Measurements from ENCODE around the gene TSLP. TPM values are rescaled to one million over a fixed set of nuclear protein-coding genes. Genes with fewer than 3 reads are reported as not detected.

TSLP gene
- total RNA-seq, 1 donor from 2014 or later, result 3.7 TPM

DNA sequence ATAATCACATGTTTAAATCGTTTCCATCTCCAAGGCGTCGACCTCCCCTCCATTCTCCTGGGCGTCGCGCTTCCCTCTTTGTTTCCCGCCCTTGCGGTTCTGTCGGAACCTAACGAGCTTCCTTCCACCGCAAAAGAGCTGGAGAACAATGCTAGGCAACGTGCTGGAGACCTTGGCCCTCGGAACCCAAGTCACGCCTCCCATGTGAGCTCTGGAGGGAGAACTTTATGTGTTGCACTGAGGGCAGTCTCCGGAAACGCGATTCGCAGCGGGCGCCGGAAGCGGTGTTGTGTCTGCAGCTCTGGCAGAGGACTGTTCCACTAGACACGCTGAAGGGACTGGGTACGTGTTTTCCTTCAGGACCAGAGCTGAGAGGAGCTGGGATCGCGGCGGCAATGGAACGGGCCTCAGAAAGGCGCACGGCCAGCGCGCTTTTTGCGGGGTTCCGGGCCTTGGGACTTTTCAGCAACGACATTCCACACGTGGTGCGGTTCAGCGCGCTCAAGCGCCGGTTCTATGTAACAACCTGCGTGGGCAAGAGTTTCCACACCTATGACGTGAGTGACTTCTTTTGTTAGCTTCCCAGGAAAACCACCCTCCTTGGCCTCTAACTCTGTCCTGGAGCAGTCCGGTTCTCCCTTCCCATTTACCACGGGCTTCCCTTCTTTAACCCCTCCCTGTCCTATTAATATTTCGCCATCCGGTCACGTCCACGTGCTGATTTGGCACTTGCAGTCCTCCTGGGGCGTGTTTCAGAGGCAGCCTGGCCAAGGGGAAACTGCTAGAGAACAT is 20.7 kb downstream of the TSLP start, which contains the start of gene WDR36:
Gene WDR36, plus strand, starts transcription at position 287 of the 792 bp plus-strand sequence. Its CDS starts 109 bp downstream, at position 396.
- DNase-seq (ENCODE audit: low spot score), result peak; percentile 93
- intact Hi-C loops (cut with DNase I), result loop anchor here (5.0 kb wide), 1 partner anchor 355 kb away; the partner anchor contains the start of gene SLC25A46

DNA sequence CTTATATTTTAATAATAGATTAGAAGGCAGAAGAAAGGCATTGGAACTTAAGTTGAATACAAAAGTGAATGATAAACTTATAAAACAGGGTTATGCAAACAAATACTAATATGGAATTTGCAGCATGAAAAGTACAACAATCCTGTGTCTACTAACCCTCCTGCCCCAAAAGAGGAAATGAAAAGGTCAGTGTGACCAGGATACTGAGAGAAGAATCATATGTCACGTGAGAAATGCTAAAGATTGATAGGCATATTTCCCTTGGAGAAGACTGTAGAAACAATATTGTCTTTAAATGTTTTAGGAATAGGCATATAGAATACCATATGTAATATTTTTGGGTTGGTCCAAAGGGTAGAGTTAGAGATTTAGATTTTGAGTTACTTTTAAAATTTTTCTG is 24.5 kb downstream of the TSLP start:
- DNase-seq (ENCODE audit: low spot score), result no peak
- intact Hi-C loops (cut with DNase I), result no loop called here

DNA sequence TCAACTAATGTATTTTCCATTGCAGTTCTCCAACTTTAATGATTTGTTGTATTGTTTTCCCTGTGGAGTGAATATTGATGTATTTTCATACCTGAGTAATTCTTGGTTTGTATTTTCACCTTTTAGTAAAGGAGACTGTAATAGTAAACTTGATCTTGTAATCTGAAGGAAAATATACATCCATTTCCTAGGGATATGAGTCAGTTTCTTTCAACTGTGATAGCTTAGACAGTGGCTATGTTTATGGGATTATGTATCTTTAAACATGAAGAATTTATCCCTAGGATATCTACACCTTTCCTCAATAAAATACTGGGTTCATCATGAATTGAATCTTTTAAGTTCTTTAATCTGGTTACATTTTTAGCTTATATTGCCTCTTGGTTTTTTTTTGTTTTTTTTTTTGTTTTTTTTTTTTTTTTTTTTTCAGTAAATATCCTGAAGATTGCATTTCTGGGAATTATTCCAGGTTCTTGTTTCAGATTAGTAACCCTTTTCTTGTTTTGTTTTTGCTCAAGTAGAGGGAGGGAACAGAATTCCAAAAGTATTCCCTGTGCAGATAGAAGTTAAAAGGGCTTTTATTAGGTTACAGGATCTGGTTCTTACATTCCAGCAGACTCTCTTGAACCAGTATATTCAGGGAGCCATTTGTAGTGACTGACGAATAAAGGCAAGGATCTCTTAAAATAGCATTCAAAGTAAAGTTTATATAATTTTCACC is 27.7 kb downstream of the TSLP start:
- intact Hi-C loops (cut with DNase I), result no loop called here
- no peak for DNase-seq (ENCODE audit: low spot score)

DNA sequence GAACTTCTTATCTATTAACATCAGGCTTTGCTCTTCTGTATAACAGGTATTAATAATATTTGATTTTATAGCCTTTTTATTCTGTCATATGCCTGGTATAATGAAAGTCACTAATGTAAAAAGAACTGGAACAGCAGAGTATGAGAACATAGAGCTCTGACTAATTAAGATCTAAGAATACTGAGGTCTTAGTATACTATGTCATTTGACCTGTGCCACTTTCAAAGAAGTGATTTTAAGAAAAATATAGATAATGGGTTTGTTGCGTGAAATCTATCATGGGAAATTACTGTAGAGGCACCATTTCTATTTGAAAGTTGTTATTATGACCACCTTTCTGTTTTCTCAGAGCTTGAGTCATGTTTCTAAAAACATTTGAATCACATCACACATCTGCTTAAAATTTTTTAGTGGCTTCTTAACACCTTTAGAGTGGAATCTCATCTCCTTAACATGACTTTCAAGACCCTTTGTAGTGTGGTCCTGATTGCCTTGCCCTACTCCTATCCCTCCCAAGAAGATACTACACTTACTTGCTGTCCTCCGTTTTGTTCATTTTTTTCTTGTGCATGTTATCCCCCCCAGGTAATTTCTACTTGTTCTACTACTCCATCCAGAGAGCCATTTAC is 34.9 kb downstream of the TSLP start:
- no peak for DNase-seq (ENCODE audit: low spot score)
- intact Hi-C loops (cut with DNase I), result no loop called here

DNA sequence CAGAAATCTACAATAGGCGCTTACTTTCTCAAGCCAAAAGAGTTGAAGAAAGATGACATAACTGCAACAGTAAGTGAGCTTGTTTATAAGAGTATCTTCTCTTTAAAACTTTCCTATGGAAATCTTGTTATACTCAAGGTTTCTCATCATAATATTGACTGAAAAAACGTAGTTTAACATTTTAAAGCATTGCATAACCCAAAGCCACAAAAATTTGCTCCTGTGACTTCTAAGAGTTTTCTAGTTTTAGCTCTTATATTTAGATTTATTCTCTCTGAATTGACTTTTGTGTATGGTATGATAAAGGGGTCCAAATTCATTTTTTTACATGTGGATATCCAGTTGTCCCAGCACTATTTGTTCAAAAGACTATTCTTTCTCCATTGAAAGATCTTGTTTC is 35.9 kb downstream of the TSLP start:
- no peak for DNase-seq (ENCODE audit: low spot score)
- intact Hi-C loops (cut with DNase I), result no loop called here

GRCh38 chr5:111111956-111112355 is 40.4 kb downstream of the TSLP start:
- intact Hi-C loops (cut with DNase I), result no loop called here
- DNase-seq (ENCODE audit: low spot score), result no peak

DNA sequence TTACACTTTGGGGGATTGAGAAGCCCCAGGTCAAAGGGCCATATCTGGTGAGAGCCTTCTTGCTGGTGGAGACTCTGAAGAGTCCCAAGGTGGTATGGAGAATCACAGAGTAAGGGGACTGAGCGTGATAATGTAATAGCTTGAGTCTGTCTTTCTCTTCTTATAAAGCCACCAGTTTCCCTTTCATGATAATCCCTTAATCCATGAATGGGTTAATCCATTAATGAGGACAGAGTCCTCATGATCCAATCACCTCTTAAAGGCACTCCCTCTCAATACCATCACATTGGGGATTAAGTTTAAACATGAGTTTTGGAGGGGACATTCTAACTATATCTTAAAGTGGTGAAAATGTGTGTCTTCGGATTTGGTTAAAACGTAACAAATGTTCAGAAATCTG is 42.2 kb downstream of the TSLP start:
- intact Hi-C loops (cut with DNase I), result no loop called here
- no peak for DNase-seq (ENCODE audit: low spot score)

- intact Hi-C loops (cut with DNase I), result no loop called here
- no peak for DNase-seq (ENCODE audit: low spot score)
Observed at GRCh38 chr5:111115229-111115628, 43.7 kb downstream of the TSLP start.

DNA sequence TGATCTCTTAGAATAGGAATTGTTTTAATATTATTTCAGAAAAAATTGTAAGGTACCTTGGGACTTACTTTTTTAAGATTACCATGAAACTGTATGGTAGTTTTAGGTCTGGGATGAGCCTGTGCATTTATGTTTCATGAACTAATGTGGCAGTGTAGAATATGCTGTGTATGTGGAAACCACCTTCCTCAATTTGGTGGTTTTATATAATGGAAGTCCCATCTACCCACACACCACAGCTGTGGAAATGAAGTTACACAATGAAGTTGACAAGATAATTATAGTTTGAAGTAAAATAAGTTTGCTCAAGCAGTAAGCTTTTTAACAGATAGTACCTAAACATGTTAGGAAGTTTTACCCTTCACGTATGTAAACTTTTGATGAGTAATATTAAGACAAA is 45.0 kb downstream of the TSLP start:
- intact Hi-C loops (cut with DNase I), result no loop called here
- DNase-seq (ENCODE audit: low spot score), result no peak

GRCh38 chr5:111117136-111117535 is 45.6 kb downstream of the TSLP start:
- intact Hi-C loops (cut with DNase I), result no loop called here
- no peak for DNase-seq (ENCODE audit: low spot score)

- DNase-seq (ENCODE audit: low spot score), result no peak
- intact Hi-C loops (cut with DNase I), result no loop called here
Observed at GRCh38 chr5:111119221-111119620, 47.7 kb downstream of the TSLP start.

- intact Hi-C loops (cut with DNase I), result no loop called here
- no peak for DNase-seq (ENCODE audit: low spot score)
Observed at GRCh38 chr5:111119856-111120255, 48.3 kb downstream of the TSLP start.

DNA sequence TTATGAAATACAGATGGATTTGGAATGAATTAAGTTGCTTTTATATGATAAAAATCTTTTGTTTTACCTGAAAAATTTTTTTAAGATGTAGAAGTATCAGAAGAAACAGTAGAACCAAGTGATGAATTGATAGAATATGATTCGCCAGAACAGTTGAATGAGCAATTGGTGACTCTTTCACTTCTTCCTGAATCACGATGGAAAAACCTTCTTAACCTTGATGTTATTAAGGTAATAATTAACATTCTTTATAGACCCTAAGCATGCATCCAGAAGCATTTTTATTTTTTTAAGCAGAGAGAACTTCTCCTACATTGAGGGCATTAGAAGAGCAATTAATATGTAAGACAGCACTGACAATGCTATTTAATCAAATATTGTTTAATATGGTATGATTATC is 49.4 kb downstream of the TSLP start:
- DNase-seq (ENCODE audit: low spot score), result no peak
- intact Hi-C loops (cut with DNase I), result no loop called here

- no peak for DNase-seq (ENCODE audit: low spot score)
- intact Hi-C loops (cut with DNase I), result no loop called here
Observed at GRCh38 chr5:111121926-111122325, 50.4 kb downstream of the TSLP start.

GRCh38 chr5:111122398-111122797 is 50.9 kb downstream of the TSLP start:
- intact Hi-C loops (cut with DNase I), result no loop called here
- no peak for DNase-seq (ENCODE audit: low spot score)

DNA sequence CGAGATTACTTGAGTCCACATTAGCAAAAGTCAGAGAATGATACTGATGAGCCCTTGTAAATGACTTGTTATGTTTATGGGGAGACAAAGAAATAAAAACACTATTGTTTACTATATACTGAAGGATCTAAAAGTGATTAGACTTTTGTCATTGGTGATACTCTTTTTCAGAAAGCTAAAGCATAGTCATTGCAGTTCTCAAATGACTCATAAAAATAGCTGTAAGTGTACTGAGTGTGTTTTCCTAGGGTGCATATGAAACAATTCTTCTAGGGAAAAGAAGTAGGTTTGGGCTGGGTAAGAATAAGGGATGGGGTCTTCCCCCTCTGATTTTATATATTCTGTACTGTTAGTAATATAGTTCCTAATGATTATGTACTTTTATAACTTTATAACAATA is 53.3 kb downstream of the TSLP start:
- DNase-seq (ENCODE audit: low spot score), result no peak
- intact Hi-C loops (cut with DNase I), result no loop called here

DNA sequence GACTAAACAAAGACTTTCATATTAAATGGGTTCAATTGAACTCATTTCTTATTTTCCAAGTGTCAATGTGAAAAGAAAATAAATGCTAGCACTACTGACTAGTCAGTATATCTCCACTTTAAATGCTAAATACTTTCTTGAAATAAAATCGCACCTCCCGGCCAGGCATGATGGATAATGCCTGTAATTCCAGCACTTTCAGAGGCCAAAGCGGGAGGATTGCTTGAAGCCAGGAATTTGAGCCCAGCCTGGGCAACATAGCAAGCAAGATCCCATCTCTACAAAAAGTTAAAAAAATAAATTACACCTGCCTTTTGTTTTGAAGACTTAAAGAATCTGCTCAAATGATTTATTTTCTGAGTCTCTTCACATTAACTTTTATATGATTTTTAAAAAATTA is 55.4 kb downstream of the TSLP start:
- intact Hi-C loops (cut with DNase I), result no loop called here
- DNase-seq (ENCODE audit: low spot score), result no peak
